ENCODE measurements around the gene MDN1.

The MDN1 gene

GRCh38 chr6:89605861-89606260 lies 213.7 kb downstream of the MDN1 start:
- Histone ChIP-seq H2AFZ (ENCODE audit: low read depth, low read length) (no peak overlapping the region), H3K27me3 (ENCODE audit: low read depth, low read length) (no peaks in the 10 kb centered on the region), H3K79me2 (ENCODE audit: low read length) (no peaks in the 10 kb centered on the region), H3K9me3 (ENCODE audit: insufficient read depth, low read length) (no peaks in the 10 kb centered on the region), H3K4me2 (ENCODE audit: low read length) (no peak overlapping the region), H3K4me3 (ENCODE audit: low read length) (no peak overlapping the region), H3K27ac (ENCODE audit: low read length) (no peak overlapping the region), H3K36me3 (replicated peaks; ENCODE audit: low read depth, low read length) (no peaks in the 10 kb centered on the region), H4K20me1 (ENCODE audit: insufficient read depth, low read length) (no peaks in the 10 kb centered on the region), H3K4me1 (ENCODE audit: low read length) (no peaks in the 10 kb centered on the region), H3K9ac (ENCODE audit: low read length) (no peak overlapping the region)
- no peak for TF ChIP-seq CTCF (IDR thresholded peaks at IDR 0.05; ENCODE audit: low read depth, low read length)
- TF ChIP-seq EZH2phosphoT487 (IDR thresholded peaks at IDR 0.05; ENCODE audit: low read depth), result no peak

- Histone ChIP-seq H2AFZ (ENCODE audit: low read depth, low read length) (no peak overlapping the region), H3K36me3 (replicated peaks; ENCODE audit: low read depth, low read length) (no peaks in the 10 kb centered on the region), H3K9me3 (ENCODE audit: insufficient read depth, low read length) (no peaks in the 10 kb centered on the region), H3K4me2 (ENCODE audit: low read length) (no peak overlapping the region), H3K27me3 (ENCODE audit: low read depth, low read length) (no peaks in the 10 kb centered on the region), H3K9ac (ENCODE audit: low read length) (no peak overlapping the region), H3K4me1 (ENCODE audit: low read length) (no peaks in the 10 kb centered on the region), H3K4me3 (ENCODE audit: low read length) (no peak overlapping the region), H4K20me1 (ENCODE audit: insufficient read depth, low read length) (no peaks in the 10 kb centered on the region), H3K27ac (ENCODE audit: low read length) (no peak overlapping the region), H3K79me2 (ENCODE audit: low read length) (no peaks in the 10 kb centered on the region)
- TF ChIP-seq EZH2phosphoT487 (IDR thresholded peaks at IDR 0.05; ENCODE audit: low read depth), result no peak
- no peak for TF ChIP-seq CTCF (IDR thresholded peaks at IDR 0.05; ENCODE audit: low read depth, low read length)
Observed at GRCh38 chr6:89604653-89605052, 214.9 kb downstream of the MDN1 start.

DNA sequence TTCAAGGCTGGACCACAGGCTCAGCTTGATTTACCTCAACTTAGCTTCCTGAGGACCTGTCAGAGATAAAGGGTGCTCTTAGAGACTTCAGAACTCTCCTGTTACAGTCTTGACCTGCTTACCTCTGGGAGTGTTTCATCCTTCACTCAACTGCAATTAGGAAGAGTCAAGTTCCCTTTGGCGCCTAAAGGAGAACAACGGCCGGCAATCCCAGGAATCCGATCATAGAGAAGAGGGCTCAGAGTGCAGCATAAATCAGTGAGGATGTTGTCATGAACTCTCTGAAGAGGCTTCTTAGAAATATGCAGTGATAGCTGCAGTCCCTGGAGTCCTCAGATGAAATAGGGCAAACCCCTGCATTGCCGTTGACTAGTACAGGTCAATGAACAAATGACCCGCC lies 217.4 kb downstream of the MDN1 start:
- no peak overlapping the region for H2AFZ ChIP-seq (ENCODE audit: low read depth, low read length)
- H3K79me2 ChIP-seq (ENCODE audit: low read length), result no peaks in the 10 kb centered on the region
- H3K27ac ChIP-seq (ENCODE audit: low read length), result no peak overlapping the region
- no peaks in the 10 kb centered on the region for H4K20me1 ChIP-seq (ENCODE audit: insufficient read depth, low read length)
- no peak overlapping the region for H3K4me3 ChIP-seq (ENCODE audit: low read length)
- TF ChIP-seq CTCF (IDR thresholded peaks at IDR 0.05; ENCODE audit: low read depth, low read length) (no peak), EZH2phosphoT487 (IDR thresholded peaks at IDR 0.05; ENCODE audit: low read depth) (no peak)
- H3K4me2 ChIP-seq (ENCODE audit: low read length), result no peak overlapping the region
- no peaks in the 10 kb centered on the region for H3K36me3 ChIP-seq (replicated peaks; ENCODE audit: low read depth, low read length)
- H3K4me1 ChIP-seq (ENCODE audit: low read length), result peaks cover 17% of the 10 kb centered on the region
- H3K9me3 ChIP-seq (ENCODE audit: insufficient read depth, low read length), result no peaks in the 10 kb centered on the region
- H3K27me3 ChIP-seq (ENCODE audit: low read depth, low read length), result no peaks in the 10 kb centered on the region
- no peak overlapping the region for H3K9ac ChIP-seq (ENCODE audit: low read length)

GRCh38 chr6:89599727-89600126 lies 219.9 kb downstream of the MDN1 start:
- no peaks in the 10 kb centered on the region for H3K27me3 ChIP-seq (ENCODE audit: low read depth, low read length)
- H3K4me1 ChIP-seq (ENCODE audit: low read length), result peaks cover 35% of the 10 kb centered on the region
- H3K27ac ChIP-seq (ENCODE audit: low read length), result no peak overlapping the region
- no peaks in the 10 kb centered on the region for H4K20me1 ChIP-seq (ENCODE audit: insufficient read depth, low read length)
- H3K79me2 ChIP-seq (ENCODE audit: low read length), result no peaks in the 10 kb centered on the region
- H3K4me3 ChIP-seq (ENCODE audit: low read length), result no peak overlapping the region
- H3K4me2 ChIP-seq (ENCODE audit: low read length), result no peak overlapping the region
- no peak overlapping the region for H2AFZ ChIP-seq (ENCODE audit: low read depth, low read length)
- H3K9ac ChIP-seq (ENCODE audit: low read length), result no peak overlapping the region
- no peak for TF ChIP-seq EZH2phosphoT487 (IDR thresholded peaks at IDR 0.05; ENCODE audit: low read depth)
- no peak for TF ChIP-seq CTCF (IDR thresholded peaks at IDR 0.05; ENCODE audit: low read depth, low read length)
- no peaks in the 10 kb centered on the region for H3K36me3 ChIP-seq (replicated peaks; ENCODE audit: low read depth, low read length)
- no peaks in the 10 kb centered on the region for H3K9me3 ChIP-seq (ENCODE audit: insufficient read depth, low read length)

All from OCI-LY3 (cell line).